A673 (cell line): ENCODE data around the gene BCAS4.

Experiments
- CTCF ChIP-seq: fragments of 300-800, 200-600 bp; sonication (generic); conservative IDR thresholded peaks from 2 replicates; pipeline ENCODE4 v1.5.1; 2017; ENCODE audit warnings: low read depth, mild to moderate bottlenecking, antibody characterized with exemption, low read length, moderate library complexity, mixed read lengths
- EZH2 ChIP-seq: fragments of 200-600 bp; sonication (generic); IDR thresholded peaks from 2 replicates; pipeline ENCODE4 v1.6.1; 2017; ENCODE audit warnings: borderline replicate concordance, low read depth, mild to moderate bottlenecking, mixed read lengths, antibody characterized with exemption, low read length; ENCODE audit not compliant: poor library complexity, severe bottlenecking

DNA sequence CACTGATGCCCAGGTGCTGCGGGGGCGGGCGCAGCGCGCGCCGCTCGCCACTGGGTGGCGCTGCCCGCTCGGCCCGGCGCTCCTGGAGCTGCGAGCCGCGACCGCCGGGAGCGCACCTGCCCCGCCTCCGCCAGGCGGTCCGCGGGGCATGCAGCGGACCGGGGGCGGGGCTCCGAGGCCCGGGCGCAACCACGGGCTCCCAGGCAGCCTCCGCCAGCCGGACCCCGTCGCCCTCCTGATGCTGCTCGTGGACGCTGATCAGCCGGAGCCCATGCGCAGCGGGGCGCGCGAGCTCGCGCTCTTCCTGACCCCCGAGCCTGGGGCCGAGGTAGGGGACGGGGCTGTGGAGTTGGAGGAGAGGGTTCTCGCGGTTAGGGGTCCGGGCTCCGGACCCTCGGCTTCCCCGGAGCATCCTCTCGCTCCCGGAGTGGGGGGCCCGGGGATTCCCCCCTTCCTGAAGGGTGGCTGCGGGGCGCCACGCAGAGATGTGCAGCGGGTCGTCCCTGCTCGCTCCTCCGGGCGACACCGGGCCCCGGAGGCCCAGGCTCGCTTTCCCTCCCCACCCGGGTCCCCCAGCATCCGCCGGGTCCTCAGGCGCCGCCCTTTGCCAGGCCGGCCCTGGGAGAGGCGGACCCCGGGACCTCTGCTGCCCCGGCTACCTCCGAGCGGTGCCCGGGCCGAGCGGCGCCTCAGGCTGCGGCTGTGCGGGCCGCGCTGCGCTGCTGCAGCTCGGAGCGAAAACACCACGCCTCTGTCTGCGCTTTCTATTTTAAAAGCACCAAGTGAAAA, at the start of gene BCAS4:
- TF ChIP-seq EZH2 (no peak), CTCF (no peak; the same call in 1 of the 2 replicates)
